ENCODE measurements around the gene PBX1. TPM values are rescaled to one million over a fixed set of nuclear protein-coding genes. Genes with fewer than 3 reads are reported as not detected.

PBX1 gene
- total and polyA plus RNA-seq, 2 of the 4 experiments (the other 2 are of a cell fraction), result 13.9 to 17.9 TPM

DNA sequence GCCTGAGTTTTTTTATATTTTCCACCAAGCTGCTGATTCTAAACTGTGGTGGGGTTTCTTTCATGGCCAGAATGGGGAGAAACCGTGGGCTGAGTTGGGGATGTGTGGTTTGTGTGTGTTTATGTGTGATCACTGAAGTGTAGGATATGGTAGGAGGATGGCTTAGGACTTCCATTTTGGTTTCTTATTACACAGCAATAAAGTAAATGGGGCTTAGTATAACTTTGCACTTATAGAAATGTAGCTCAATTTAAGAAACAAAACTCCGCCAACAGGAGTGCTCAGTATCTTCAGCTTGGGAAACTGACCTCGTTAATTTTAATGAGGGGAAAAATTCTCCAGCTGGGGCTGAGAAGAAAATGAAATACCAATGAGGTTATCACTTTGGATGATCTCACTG, 77.8 kb downstream of the PBX1 start:
- Histone ChIP-seq H3K56ac (ENCODE audit: extremely low read depth, insufficient read depth, low read length) (no peak overlapping the region), H3K4me1 (ENCODE audit: control insufficient read depth, insufficient read depth, low read length) (peaks cover 18% of the 10 kb centered on the region), H3K4me2 (ENCODE audit: low read depth, low read length) (no peak overlapping the region), H3K4ac (ENCODE audit: low read depth, low read length) (no peak overlapping the region), H3K79me1 (ENCODE audit: low read depth in 1 of 2, low read length in 2 of 2) (peaks cover 12 to 25% of the 10 kb centered on the region in 2 experiments; a peak in 3 of 4 replicates), H3K14ac (replicated peaks; ENCODE audit: low read depth, low read length) (no peak overlapping the region), H3K23ac (ENCODE audit: low read depth, low read length) (no peak overlapping the region), H3K9me3 (ENCODE audit: control insufficient read depth, insufficient read depth, low read length) (no peaks in the 10 kb centered on the region), H2BK120ac (ENCODE audit: low read depth, low read length) (no peak overlapping the region), H3K9me1 (ENCODE audit: insufficient read depth, low read length) (peaks cover 13% of the 10 kb centered on the region; the same call in 1 of the 2 replicates), H3K27ac (ENCODE audit: insufficient read depth, low read length) (no peak overlapping the region), H2AFZ (replicated peaks; ENCODE audit: low read length, poor library complexity) (no peak overlapping the region), H4K91ac (ENCODE audit: insufficient read depth, low read depth, low read length) (peak overlapping the region; percentile 13; the same call in 1 of the 2 replicates), H3K27me3 (ENCODE audit: control insufficient read depth, insufficient read depth, low read length) (no peaks in the 10 kb centered on the region), H2BK15ac (ENCODE audit: low read depth, low read length) (no peak overlapping the region), H3K18ac (ENCODE audit: low read depth, low read length) (no peak overlapping the region), H4K20me1 (ENCODE audit: insufficient read depth, low read length) (no peaks in the 10 kb centered on the region; the same call in 1 of the 2 replicates), H3K9ac (ENCODE audit: low read depth, low read length) (no peak overlapping the region), H4K5ac (ENCODE audit: low read depth, low read length) (no peak overlapping the region), H2AK5ac (ENCODE audit: low read depth, low read length) (no peak overlapping the region), H3K4me3 (ENCODE audit: insufficient read depth, low read depth, low read length) (no peak overlapping the region), H3K36me3 (ENCODE audit: control insufficient read depth, insufficient read depth, low read length) (peaks cover 16% of the 10 kb centered on the region; the same call in 1 of the 2 replicates), H2AK9ac (replicated peaks; ENCODE audit: low read depth, low read length, poor library complexity) (no peak overlapping the region), H2BK20ac (ENCODE audit: low read depth, low read length) (no peak overlapping the region), H4K8ac (ENCODE audit: low read depth in 2 of 2, low read length in 2 of 2) (no peak overlapping the region), H2BK5ac (ENCODE audit: low read depth, low read length, poor library complexity, severe bottlenecking) (no peak overlapping the region)
- no peak for ATAC-seq (ENCODE audit: low read depth)
- no TSS peak for BruUV-seq (replicated peaks)
- WGBS, 2 experiments (ENCODE audit: extremely low coverage in 2 of 2, insufficient read length in 1 of 2), result no CpG with 5 or more reads among the region's 3 CpGs
- intact Hi-C loops (cut with micrococcal nuclease), result no loop called here
- TF ChIP-seq, protein P1, sequence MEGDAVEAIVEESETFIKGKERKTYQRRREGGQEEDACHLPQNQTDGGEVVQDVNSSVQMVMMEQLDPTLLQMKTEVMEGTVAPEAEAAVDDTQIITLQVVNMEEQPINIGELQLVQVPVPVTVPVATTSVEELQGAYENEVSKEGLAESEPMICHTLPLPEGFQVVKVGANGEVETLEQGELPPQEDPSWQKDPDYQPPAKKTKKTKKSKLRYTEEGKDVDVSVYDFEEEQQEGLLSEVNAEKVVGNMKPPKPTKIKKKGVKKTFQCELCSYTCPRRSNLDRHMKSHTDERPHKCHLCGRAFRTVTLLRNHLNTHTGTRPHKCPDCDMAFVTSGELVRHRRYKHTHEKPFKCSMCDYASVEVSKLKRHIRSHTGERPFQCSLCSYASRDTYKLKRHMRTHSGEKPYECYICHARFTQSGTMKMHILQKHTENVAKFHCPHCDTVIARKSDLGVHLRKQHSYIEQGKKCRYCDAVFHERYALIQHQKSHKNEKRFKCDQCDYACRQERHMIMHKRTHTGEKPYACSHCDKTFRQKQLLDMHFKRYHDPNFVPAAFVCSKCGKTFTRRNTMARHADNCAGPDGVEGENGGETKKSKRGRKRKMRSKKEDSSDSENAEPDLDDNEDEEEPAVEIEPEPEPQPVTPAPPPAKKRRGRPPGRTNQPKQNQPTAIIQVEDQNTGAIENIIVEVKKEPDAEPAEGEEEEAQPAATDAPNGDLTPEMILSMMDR (conservative IDR thresholded peaks at IDR 0.05; ENCODE audit: low read depth, low read length), result no peak
- TF ChIP-seq BHLHE40 (IDR thresholded peaks at IDR 0.05; ENCODE audit: low read depth, low read length), result no peak
- TF ChIP-seq CHD1 (IDR thresholded peaks at IDR 0.05; ENCODE audit: low read depth, low read length), result no peak
- TF ChIP-seq POLR2A (IDR thresholded peaks at IDR 0.05; ENCODE audit: low read depth, low read length), result no peak
- TF ChIP-seq FOS (IDR thresholded peaks at IDR 0.05; ENCODE audit: low read depth, low read length), result no peak
- TF ChIP-seq, protein P2, sequence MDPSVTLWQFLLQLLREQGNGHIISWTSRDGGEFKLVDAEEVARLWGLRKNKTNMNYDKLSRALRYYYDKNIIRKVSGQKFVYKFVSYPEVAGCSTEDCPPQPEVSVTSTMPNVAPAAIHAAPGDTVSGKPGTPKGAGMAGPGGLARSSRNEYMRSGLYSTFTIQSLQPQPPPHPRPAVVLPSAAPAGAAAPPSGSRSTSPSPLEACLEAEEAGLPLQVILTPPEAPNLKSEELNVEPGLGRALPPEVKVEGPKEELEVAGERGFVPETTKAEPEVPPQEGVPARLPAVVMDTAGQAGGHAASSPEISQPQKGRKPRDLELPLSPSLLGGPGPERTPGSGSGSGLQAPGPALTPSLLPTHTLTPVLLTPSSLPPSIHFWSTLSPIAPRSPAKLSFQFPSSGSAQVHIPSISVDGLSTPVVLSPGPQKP (IDR thresholded peaks at IDR 0.05; ENCODE audit: borderline replicate concordance, low read depth, low read length), result no peak
- TF ChIP-seq, protein P3, sequence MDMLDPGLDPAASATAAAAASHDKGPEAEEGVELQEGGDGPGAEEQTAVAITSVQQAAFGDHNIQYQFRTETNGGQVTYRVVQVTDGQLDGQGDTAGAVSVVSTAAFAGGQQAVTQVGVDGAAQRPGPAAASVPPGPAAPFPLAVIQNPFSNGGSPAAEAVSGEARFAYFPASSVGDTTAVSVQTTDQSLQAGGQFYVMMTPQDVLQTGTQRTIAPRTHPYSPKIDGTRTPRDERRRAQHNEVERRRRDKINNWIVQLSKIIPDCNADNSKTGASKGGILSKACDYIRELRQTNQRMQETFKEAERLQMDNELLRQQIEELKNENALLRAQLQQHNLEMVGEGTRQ (IDR thresholded peaks at IDR 0.05; ENCODE audit: low read depth, low read length), result no peak
- TF ChIP-seq RFX5 (IDR thresholded peaks at IDR 0.05; ENCODE audit: low read depth, low read length), result no peak
- dilution Hi-C loops (cut with HindIII; ENCODE audit: low sequenced_read_pairs, unreplicated experiment), result no loop called here
- POLR2A ChIA-PET (ENCODE audit: unreplicated experiment), result no interaction called here
- CTCF ChIA-PET, result interaction anchor here (0.9 kb wide), 1 partner anchor 18 kb away, joined by 3 read pairs; no protein-coding TSS in a partner anchor
- no peak for DNase-seq
- in situ Hi-C loops (cut with MboI; ENCODE audit: low sequenced_read_pairs), result no loop called here
